Testis (tissue), 3 donors: ENCODE measurements around the gene HIRA. TPM values are rescaled to one million over a fixed set of nuclear protein-coding genes. Genes with fewer than 3 reads are reported as not detected.

Experiments used
- DNase-seq: peaks from one replicate; pipeline ENCODE4 v3.0.0-alpha.2; 2019
- H3K27ac ChIP-seq, 2 donors: fragments of 200-600 bp; sonication (generic); one replicate each; pipeline ENCODE4 v1.5.1; 2019
- H3K27me3 ChIP-seq: fragments of 200-600 bp; sonication (generic); one replicate; pipeline ENCODE4 v1.5.1; 2019
- H3K36me3 ChIP-seq: fragments of 200-600 bp; sonication (generic); one replicate; pipeline ENCODE4 v1.5.1; 2017; ENCODE audit warnings: low read depth; ENCODE audit errors: missing control alignments
- H3K4me1 ChIP-seq: fragments of 200-600 bp; sonication (generic); one replicate; pipeline ENCODE4 v1.5.1; 2019
- H3K4me3 ChIP-seq, 2 donors: fragments of 200-600 bp; sonication (generic); one replicate each; pipeline ENCODE4 v1.5.1; 2017 to 2019
- H3K9me3 ChIP-seq: fragments of 200-600 bp; sonication (generic); one replicate; pipeline ENCODE4 v1.5.1; 2017
- CTCF ChIP-seq, 3 experiments: fragments of 450-650 bp in 2 of 3; fragments of 200-600 bp in 1 of 3; sonication (generic) in 1 of 3; IDR thresholded peaks; one replicate each; pipeline ENCODE4 v1.5.1; 2016 to 2019; ENCODE audit warnings: antibody characterized with exemption in 3 of 3, mild to moderate bottlenecking in 2 of 3, moderate library complexity in 1 of 3
- POLR2A ChIP-seq: fragments of 450-650 bp; IDR thresholded peaks from one replicate; pipeline ENCODE4 v1.6.1; 2017; ENCODE audit warnings: antibody characterized with exemption, mild to moderate bottlenecking, moderate library complexity
- WGBS, 2 donors: methylation state at CpG; one replicate each; pipeline ENCODE4 v1.1.5; 2018; 5-methylcytosine and 5-hydroxymethylcytosine counted together
- intact Hi-C: fragments of 100-400 bp; cut with DNase I; formaldehyde crosslinking; loops from one replicate; pipeline ENCODE4 v1.15.1; 2023; ENCODE audit warnings: low total_unique reads
- polyA plus RNA-seq: library from polyadenylated mRNA; stranded (reverse); fragments of 350-450 nt; fragmentation: Illumina TruSeq; extraction: RNeasy Lipid Tissue Mini Kit (QIAGEN cat#74804); gene quantifications from one replicate; pipeline ENCODE4 v1.2.3, GENCODE V29; 2014; ENCODE audit warnings: low read depth, low replicate concordance; ENCODE audit not compliant: insufficient read depth
- total RNA-seq, 2 donors: library from RNA; depleted of rRNA; stranded (reverse); fragments of >200 nt; gene quantifications; one replicate each; pipeline ENCODE4 v1.2.3, GENCODE V29; 2016

Gene HIRA
- total and polyA plus RNA-seq, 3 donors from 2014 or later = 17.7 to 25.7 (median 21.8) TPM

- intact Hi-C loops = no loop called here
- no peak overlapping the region for H3K27ac ChIP-seq
Observed at GRCh38 chr22:19352217-19352616, 79.3 kb downstream of the HIRA start.

GRCh38 chr22:19351604-19352003 lies 79.9 kb downstream of the HIRA start:
- Histone ChIP-seq H3K36me3 (no peaks in the 10 kb centered on the region), H3K27me3 (no peaks in the 10 kb centered on the region), H3K4me3 (no peak overlapping the region), H3K27ac (no peak overlapping the region), H3K4me1 (no peaks in the 10 kb centered on the region), H3K9me3 (no peaks in the 10 kb centered on the region)
- 89 to 94% methylated on average over 6 of the region's 6 CpGs for WGBS, 2 donors
- DNase-seq = no peak
- TF ChIP-seq CTCF (IDR thresholded peaks at IDR 0.05) = no peak
- TF ChIP-seq POLR2A = no peak
- intact Hi-C loops = no loop called here

More at GRCh38 chr22:19352217-19352616, 79.3 kb downstream of the HIRA start:
- WGBS, 2 donors = 95 to 97% methylated on average over 6 of the region's 6 CpGs
- Histone ChIP-seq H3K36me3 (no peaks in the 10 kb centered on the region), H3K4me1 (no peaks in the 10 kb centered on the region), H3K27me3 (no peaks in the 10 kb centered on the region), H3K9me3 (no peaks in the 10 kb centered on the region), H3K4me3 (no peak overlapping the region)
- DNase-seq = no peak
- TF ChIP-seq POLR2A = no peak
- TF ChIP-seq CTCF (IDR thresholded peaks at IDR 0.05) = no peak

- intact Hi-C loops = no loop called here
- Histone ChIP-seq H3K4me3 (no peak overlapping the region), H3K9me3 (no peaks in the 10 kb centered on the region), H3K36me3 (no peaks in the 10 kb centered on the region), H3K27ac (no peak overlapping the region), H3K27me3 (no peaks in the 10 kb centered on the region), H3K4me1 (no peaks in the 10 kb centered on the region)
- WGBS, 2 donors = 97% methylated on average over 9 of the region's 9 CpGs
- DNase-seq = no peak
- TF ChIP-seq CTCF (IDR thresholded peaks at IDR 0.05) = no peak
- no peak for TF ChIP-seq POLR2A
Observed at GRCh38 chr22:19350947-19351346, 80.6 kb downstream of the HIRA start.

- Histone ChIP-seq H3K27me3 (no peaks in the 10 kb centered on the region), H3K4me1 (no peaks in the 10 kb centered on the region), H3K36me3 (no peaks in the 10 kb centered on the region), H3K9me3 (no peaks in the 10 kb centered on the region), H3K27ac (no peak overlapping the region), H3K4me3 (no peak overlapping the region)
- 95% methylated on average over 1 of the region's 1 CpG for WGBS, 2 donors
- DNase-seq = no peak
- TF ChIP-seq CTCF (IDR thresholded peaks at IDR 0.05) (no peak), POLR2A (no peak)
- intact Hi-C loops = no loop called here
Observed at GRCh38 chr22:19350476-19350859, 81.1 kb downstream of the HIRA start.

DNA sequence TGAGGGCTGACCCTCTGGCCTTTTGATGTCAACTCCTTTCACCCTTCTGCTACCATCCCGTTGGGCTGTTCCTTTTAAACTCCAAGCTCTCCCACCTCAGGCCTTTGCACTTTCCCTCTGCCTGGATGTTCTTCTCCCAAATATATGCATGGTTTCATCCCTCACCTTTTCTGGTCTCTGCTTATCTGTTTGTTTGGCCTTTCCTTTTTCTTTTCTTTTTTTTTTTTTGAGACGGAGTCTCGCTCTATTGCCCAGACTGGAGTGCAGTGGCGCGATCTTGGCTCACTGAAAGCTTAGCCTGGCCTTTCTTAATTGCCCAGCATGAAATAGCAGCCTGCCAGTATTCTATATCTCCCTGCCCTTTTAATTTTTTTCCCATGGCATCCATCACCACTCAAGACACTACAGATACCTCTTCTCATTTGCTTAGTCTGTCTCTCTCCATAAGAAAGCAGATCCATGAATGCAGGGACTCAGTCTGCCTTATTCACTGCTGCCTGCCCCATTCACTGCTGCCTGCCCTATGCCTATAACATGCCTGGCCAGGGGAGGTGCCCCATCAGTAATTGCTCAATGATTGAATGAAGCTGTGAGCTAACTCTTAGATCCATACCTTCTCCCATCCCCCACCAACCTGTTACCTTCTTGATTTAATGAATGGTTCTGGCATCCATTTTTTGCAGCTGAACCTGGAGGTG lies 81.6 kb downstream of the HIRA start:
- Histone ChIP-seq H3K27me3 (no peaks in the 10 kb centered on the region), H3K9me3 (no peaks in the 10 kb centered on the region), H3K36me3 (no peaks in the 10 kb centered on the region), H3K27ac (no peak overlapping the region), H3K4me1 (no peaks in the 10 kb centered on the region), H3K4me3 (no peak overlapping the region)
- intact Hi-C loops = no loop called here
- WGBS, 2 donors = 93 to 94% methylated on average over 5 of the region's 5 CpGs
- TF ChIP-seq POLR2A (no peak), CTCF (IDR thresholded peaks at IDR 0.05) (no peak)
- no peak for DNase-seq
